SK-N-SH (cell line): ENCODE data around the gene ZNF366. TPM values are rescaled to one million over a fixed set of nuclear protein-coding genes. Genes with fewer than 3 reads are reported as not detected.

Experiments
- CTCF ChIA-PET: fragments of 300-600, 350-600 bp; formaldehyde crosslinking; extraction: SDS; loops from one replicate; lab custom pipeline; 2021; lab: Yijun Ruan, JAX
- POLR2A ChIA-PET: fragments of 350-600 bp; sonication (Branson Sonifier 250); formaldehyde crosslinking; extraction: SDS; loops from one replicate; lab custom pipeline; 2020; ENCODE audit warnings: antibody characterized with exemption, inconsistent platforms; lab: Yijun Ruan, JAX
- DNase-seq: peaks from one replicate; pipeline ENCODE4 v3.0.0; 2012
- H2AFZ ChIP-seq: fragments of 200-600 bp; sonication (generic); 2 replicates; pipeline ENCODE4 v1.8.1; 2016; ENCODE audit warnings: antibody characterized with exemption, mild to moderate bottlenecking, low read depth
- H3F3A ChIP-seq: fragments of 200-600 bp; sonication (generic); replicated peaks from 2 replicates; pipeline ENCODE3; 2016; ENCODE audit warnings: antibody characterized with exemption, mild to moderate bottlenecking; ENCODE audit not compliant: insufficient read depth
- H3K27ac ChIP-seq, 2 experiments: fragments of 200-500 bp in 1 of 2; fragments of 200-600 bp in 1 of 2; sonication (Bioruptor generic) in 1 of 2; sonication (generic), shearing (Covaris generic) in 1 of 2; 2 replicates each; pipeline versions ENCODE4 v1.5.1 to v1.6.1; 2014 to 2016; ENCODE audit warnings: low read depth in 2 of 2, inconsistent platforms in 1 of 2, low read length in 1 of 2, mild to moderate bottlenecking in 1 of 2, mixed read lengths in 1 of 2
- H3K27me3 ChIP-seq: fragments of 200-600 bp; sonication (generic), shearing (Covaris generic); 2 replicates; pipeline ENCODE4 v1.6.1; 2016; ENCODE audit warnings: mixed run types; ENCODE audit not compliant: insufficient read depth
- H3K36me3 ChIP-seq, 2 experiments: fragments of 200-500 bp in 1 of 2; fragments of 200-600 bp in 1 of 2; sonication (Bioruptor generic) in 1 of 2; sonication (generic) in 1 of 2; replicated peaks in 1 of 2; 2 replicates each; pipeline versions ENCODE3 to v1.5.1; 2014 to 2016; ENCODE audit warnings: low read length in 1 of 2, mild to moderate bottlenecking in 1 of 2; ENCODE audit not compliant: insufficient read depth in 2 of 2, control insufficient read depth in 1 of 2
- H3K4me1 ChIP-seq, 2 experiments: fragments of 200-500 bp in 1 of 2; fragments of 200-600 bp in 1 of 2; sonication (Bioruptor generic) in 1 of 2; sonication (generic), shearing (Covaris generic) in 1 of 2; 2 replicates each; pipeline versions ENCODE4 v1.5.1 to v1.6.1; 2014 to 2016; ENCODE audit warnings: low read depth in 1 of 2, low read length in 1 of 2, mixed run types in 1 of 2; ENCODE audit not compliant: insufficient read depth in 2 of 2, control insufficient read depth in 1 of 2
- H3K4me2 ChIP-seq: fragments of 200-600 bp; sonication (generic), shearing (Covaris generic); 2 replicates; pipeline ENCODE4 v1.6.1; 2017; ENCODE audit warnings: mixed run types
- H3K4me3 ChIP-seq, 2 experiments: fragments of 200-500 bp in 1 of 2; fragments of 200-600 bp in 1 of 2; sonication (Bioruptor generic) in 1 of 2; sonication (generic), shearing (Covaris generic) in 1 of 2; 2 replicates each; pipeline versions ENCODE4 v1.5.1 to v1.8.1; 2014 to 2016; ENCODE audit warnings: low read depth in 2 of 2, inconsistent platforms in 1 of 2, low read length in 1 of 2, mild to moderate bottlenecking in 1 of 2, mixed read lengths in 1 of 2, moderate library complexity in 1 of 2
- H3K79me2 ChIP-seq: fragments of 200-600 bp; sonication (generic); 2 replicates; pipeline ENCODE4 v1.8.1; 2017; ENCODE audit warnings: mild to moderate bottlenecking; ENCODE audit not compliant: insufficient read depth
- H3K9ac ChIP-seq: fragments of 200-600 bp; sonication (generic); 2 replicates; pipeline ENCODE4 v1.6.1; 2017; ENCODE audit warnings: mixed run types
- H3K9me2 ChIP-seq: fragments of 200-600 bp; sonication (generic); 2 replicates; pipeline ENCODE4 v1.6.1; 2017; ENCODE audit warnings: mixed run types
- H3K9me3 ChIP-seq: fragments of 200-600 bp; sonication (generic); 2 replicates; pipeline ENCODE4 v1.6.1; 2017; ENCODE audit warnings: mixed run types, mild to moderate bottlenecking, moderate library complexity
- H4K20me1 ChIP-seq: fragments of 200-600 bp; sonication (generic); 2 replicates; pipeline ENCODE4 v1.6.1; 2017; ENCODE audit warnings: mild to moderate bottlenecking, mixed run types; ENCODE audit not compliant: insufficient read depth
- GABPA ChIP-seq: IDR thresholded peaks from 2 replicates; pipeline ENCODE4 v1.4.0; 2012; ENCODE audit warnings: low read depth, mild to moderate bottlenecking
- IRF3 ChIP-seq: fragments of 150-350 bp; IDR thresholded peaks from 2 replicates; pipeline ENCODE4 v1.6.1; 2016; ENCODE audit warnings: mild to moderate bottlenecking, low read depth, low read length
- MXI1 ChIP-seq: IDR thresholded peaks from 2 replicates; pipeline ENCODE4 v1.6.1; 2012; ENCODE audit warnings: mild to moderate bottlenecking, low read depth, low read length, improper control_type of control experiment
- NRF1 ChIP-seq: IDR thresholded peaks from 2 replicates; pipeline ENCODE4 v1.6.1; 2012; ENCODE audit warnings: low read depth, mild to moderate bottlenecking, low read length
- POLR2AphosphoS5 ChIP-seq: IDR thresholded peaks from 2 replicates; pipeline ENCODE4 v1.6.1; 2012; ENCODE audit warnings: low read depth, low read length
- RXRA ChIP-seq: IDR thresholded peaks from 2 replicates; pipeline ENCODE4 v1.4.0; 2012; ENCODE audit warnings: low read depth, mild to moderate bottlenecking, borderline replicate concordance
- SIN3A ChIP-seq: IDR thresholded peaks from 2 replicates; pipeline ENCODE4 v1.6.1; 2012; ENCODE audit warnings: low read depth, mild to moderate bottlenecking, low read length, moderate library complexity, borderline replicate concordance
- YY1 ChIP-seq: IDR thresholded peaks from 2 replicates; pipeline ENCODE4 v1.4.0; 2012; ENCODE audit warnings: low read depth, mild to moderate bottlenecking
- ZBTB33 ChIP-seq: IDR thresholded peaks from 2 replicates; pipeline ENCODE4 v1.4.0; 2012; ENCODE audit warnings: low read depth, borderline replicate concordance
- WGBS: methylation state at CpG from one replicate; pipeline ENCODE4 v1.1.6; 2017; ENCODE audit warnings: low lambda C conversion rate; 5-methylcytosine and 5-hydroxymethylcytosine counted together
- polyA plus RNA-seq, 3 experiments: library from polyadenylated mRNA; depleted of rRNA; stranded (reverse); fragments of >200 nt; gene quantifications; 2 replicates each; pipeline ENCODE4 v1.2.3, GENCODE V29; 2012
- TF ChIP-seq, protein P1 (sequence below): IDR thresholded peaks from 2 replicates; pipeline ENCODE4 v1.6.1; 2012; ENCODE audit warnings: mild to moderate bottlenecking, low read depth, low read length, moderate library complexity
- TF ChIP-seq, protein P2 (sequence below): fragments of 150-350 bp; IDR thresholded peaks from 2 replicates; pipeline ENCODE4 v1.6.1; 2017; ENCODE audit warnings: antibody characterized with exemption, low read length, low read depth, borderline replicate concordance

ZNF366 gene
- polyA plus RNA-seq, 1 of the 3 experiments (the other 2 are of a cell fraction) = not detected

GRCh38 chr5:72460413-72460812 lies 46.8 kb downstream of the ZNF366 start (continued):
- TF ChIP-seq, protein P1, sequence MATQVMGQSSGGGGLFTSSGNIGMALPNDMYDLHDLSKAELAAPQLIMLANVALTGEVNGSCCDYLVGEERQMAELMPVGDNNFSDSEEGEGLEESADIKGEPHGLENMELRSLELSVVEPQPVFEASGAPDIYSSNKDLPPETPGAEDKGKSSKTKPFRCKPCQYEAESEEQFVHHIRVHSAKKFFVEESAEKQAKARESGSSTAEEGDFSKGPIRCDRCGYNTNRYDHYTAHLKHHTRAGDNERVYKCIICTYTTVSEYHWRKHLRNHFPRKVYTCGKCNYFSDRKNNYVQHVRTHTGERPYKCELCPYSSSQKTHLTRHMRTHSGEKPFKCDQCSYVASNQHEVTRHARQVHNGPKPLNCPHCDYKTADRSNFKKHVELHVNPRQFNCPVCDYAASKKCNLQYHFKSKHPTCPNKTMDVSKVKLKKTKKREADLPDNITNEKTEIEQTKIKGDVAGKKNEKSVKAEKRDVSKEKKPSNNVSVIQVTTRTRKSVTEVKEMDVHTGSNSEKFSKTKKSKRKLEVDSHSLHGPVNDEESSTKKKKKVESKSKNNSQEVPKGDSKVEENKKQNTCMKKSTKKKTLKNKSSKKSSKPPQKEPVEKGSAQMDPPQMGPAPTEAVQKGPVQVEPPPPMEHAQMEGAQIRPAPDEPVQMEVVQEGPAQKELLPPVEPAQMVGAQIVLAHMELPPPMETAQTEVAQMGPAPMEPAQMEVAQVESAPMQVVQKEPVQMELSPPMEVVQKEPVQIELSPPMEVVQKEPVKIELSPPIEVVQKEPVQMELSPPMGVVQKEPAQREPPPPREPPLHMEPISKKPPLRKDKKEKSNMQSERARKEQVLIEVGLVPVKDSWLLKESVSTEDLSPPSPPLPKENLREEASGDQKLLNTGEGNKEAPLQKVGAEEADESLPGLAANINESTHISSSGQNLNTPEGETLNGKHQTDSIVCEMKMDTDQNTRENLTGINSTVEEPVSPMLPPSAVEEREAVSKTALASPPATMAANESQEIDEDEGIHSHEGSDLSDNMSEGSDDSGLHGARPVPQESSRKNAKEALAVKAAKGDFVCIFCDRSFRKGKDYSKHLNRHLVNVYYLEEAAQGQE = no peak
- TF ChIP-seq YY1 (no peak), GABPA (no peak), RXRA (no peak), SIN3A (no peak), MXI1 (no peak)
- TF ChIP-seq, protein P2, sequence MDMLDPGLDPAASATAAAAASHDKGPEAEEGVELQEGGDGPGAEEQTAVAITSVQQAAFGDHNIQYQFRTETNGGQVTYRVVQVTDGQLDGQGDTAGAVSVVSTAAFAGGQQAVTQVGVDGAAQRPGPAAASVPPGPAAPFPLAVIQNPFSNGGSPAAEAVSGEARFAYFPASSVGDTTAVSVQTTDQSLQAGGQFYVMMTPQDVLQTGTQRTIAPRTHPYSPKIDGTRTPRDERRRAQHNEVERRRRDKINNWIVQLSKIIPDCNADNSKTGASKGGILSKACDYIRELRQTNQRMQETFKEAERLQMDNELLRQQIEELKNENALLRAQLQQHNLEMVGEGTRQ = no peak

DNA sequence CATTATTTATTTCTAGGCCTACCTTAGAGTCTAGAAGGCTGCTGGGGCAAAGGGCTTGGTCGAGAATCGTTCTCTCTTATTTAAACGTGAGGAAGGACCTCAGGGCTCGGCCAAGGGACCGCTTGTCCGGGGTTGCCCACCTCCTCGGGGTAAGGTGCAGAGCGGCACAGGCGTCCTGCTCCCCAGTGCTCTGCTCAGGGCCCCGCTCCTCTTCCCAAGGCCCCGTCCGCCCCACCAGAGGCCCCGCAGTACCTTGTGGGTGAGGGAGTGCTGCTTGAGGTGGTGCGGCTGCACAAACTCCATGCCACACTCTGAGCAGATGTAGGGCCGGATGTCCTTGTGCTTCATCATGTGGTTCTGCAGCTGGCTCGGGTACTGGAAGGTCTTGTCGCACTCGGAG lies 47.3 kb downstream of the ZNF366 start:
- Histone ChIP-seq H3K79me2 (no peaks in the 10 kb centered on the region), H3K4me2 (no peak overlapping the region), H3K9me2 (no peaks in the 10 kb centered on the region), H3K36me3 (no peaks in the 10 kb centered on the region), H3K4me3 (no peak overlapping the region), H3K9me3 (no peaks in the 10 kb centered on the region), H2AFZ (no peak overlapping the region), H3K9ac (no peak overlapping the region), H3K4me1 (no peaks in the 10 kb centered on the region), H3K27ac (no peak overlapping the region), H3K27me3 (no peaks in the 10 kb centered on the region), H4K20me1 (no peaks in the 10 kb centered on the region), H3F3A (no peaks in the 10 kb centered on the region)
- no peak for TF ChIP-seq ZBTB33
- no peak for TF ChIP-seq IRF3
- TF ChIP-seq NRF1 = no peak
- TF ChIP-seq POLR2AphosphoS5 = no peak
- CTCF ChIA-PET = no interaction called here
- WGBS = 97% methylated on average over 10 of the region's 18 CpGs
- POLR2A ChIA-PET = no interaction called here
- DNase-seq = no peak
